ENCODE data around the gene MRPS24.

The MRPS24 gene

DNA sequence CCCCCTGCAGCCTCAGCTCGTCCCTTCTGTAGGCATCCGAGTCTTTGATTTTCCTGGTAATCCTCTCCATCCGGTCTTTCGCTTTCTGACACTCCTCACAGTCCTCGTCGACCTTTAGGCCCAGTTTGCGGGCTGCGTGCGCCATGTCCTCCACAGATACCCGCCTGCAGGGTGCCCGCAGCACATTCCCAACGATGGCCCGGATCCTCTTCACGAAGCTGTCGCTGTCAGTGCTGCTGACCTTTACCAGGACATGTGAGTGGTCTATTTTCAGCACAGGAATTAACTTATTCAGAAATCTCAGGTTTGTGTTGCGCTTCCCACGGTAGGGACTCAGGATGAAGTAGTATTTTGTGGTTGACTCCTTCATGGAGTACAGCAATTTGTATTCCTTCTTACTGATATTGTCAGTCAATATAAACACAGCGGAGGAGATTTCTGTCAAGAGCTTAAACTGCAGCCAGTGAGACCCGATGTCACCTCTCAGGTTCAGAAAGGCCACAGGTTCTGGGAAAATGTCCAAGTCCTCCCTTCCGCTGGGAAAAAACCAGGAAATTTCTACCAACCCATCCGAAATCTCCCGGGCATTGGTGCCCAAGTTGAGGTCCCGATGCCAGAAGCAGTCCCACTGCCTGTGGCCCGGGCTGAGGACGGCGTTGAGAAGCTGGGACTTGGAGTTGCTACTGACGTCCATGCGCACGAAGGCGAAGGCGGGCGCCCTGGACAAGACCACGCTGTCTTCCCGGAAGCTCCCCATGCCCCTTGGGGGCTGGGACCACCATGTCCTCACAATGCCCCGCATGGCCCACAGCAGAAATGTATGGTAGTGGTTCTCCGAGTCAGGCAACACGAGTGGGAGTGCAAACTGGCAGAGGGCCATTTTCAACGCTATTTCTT, 8.9 kb upstream of the MRPS24 start:
- no peak for DNase-seq (ENCODE audit: low read depth)

DNA sequence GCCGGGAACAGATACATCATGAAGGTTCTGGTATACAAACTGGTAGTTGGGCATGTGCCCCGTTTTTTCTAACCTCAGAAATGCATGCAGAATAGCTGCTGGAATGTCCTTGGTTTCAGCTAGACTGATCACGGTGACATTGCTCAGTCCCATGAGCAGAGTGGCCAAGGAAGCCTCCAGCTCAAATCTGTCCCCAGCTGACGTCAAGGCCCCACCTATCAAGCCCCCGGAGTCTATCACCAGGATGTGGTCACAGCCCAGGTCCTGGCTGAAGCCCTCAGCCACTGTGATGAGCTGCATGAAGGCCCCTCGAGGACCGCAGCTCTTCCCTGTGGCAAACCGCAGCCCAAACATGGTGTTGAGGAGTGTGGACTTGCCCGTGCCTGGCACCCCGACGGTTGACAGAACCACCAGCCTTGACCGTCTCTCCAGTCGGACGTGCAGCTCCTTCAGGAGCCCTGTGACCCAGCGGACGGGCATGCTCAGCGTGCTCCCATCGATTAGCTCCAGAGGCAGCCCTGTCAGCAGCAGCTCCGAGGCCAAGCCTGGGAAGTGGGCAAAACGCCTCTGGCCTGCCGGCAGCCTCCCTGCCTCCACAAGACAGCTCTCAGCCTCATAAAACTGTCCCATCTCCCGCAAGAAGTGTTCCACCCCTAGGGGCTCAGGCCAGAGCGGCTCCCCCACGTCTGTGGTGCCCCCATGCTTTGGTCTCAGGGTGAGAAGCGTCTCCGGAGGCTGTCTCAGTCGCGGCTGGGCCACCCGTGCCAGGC, 7.8 kb upstream of the MRPS24 start:
- no peak for DNase-seq (ENCODE audit: low read depth)

DNA sequence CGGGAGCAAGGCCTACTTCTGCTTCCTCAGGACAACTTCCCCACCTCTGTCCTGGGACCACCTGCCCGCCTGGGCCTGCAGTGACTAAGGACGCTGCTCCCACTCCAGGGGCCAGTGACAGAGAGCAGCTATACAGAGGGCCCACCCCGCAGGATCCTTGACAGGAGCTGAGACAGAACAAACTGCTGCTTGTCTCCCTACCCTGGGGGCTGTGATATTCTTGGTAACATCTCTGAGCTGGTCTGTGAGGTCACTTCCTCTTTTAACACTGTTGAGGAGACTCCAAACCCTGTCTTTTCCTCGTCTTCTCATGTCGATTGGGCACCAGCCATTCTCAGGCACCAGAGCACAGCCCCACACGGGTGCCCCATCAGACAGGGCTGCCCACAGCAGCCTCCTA, 6.9 kb upstream of the MRPS24 start:
- no peak for DNase-seq (ENCODE audit: low read depth)

DNA sequence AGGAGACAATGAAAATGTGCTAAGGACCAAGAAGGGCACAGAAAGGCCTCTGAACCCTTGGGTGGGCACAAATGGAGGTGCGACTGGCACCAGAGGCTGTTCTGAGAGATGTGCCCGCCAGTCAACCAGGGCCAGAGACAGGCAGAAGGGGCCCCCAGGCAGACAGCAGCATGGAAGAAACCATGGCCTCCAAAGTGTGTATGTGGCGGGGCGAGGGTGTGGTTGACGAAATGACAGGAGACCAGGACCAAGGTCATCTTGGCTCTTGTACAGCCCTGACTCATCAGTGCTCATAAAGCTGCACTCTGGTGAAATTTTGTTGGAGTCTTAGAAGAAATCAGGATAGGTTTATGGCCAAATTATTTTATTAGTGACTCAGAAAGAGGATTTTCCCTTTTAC, 4.0 kb upstream of the MRPS24 start:
- DNase-seq (ENCODE audit: low read depth), result no peak

DNA sequence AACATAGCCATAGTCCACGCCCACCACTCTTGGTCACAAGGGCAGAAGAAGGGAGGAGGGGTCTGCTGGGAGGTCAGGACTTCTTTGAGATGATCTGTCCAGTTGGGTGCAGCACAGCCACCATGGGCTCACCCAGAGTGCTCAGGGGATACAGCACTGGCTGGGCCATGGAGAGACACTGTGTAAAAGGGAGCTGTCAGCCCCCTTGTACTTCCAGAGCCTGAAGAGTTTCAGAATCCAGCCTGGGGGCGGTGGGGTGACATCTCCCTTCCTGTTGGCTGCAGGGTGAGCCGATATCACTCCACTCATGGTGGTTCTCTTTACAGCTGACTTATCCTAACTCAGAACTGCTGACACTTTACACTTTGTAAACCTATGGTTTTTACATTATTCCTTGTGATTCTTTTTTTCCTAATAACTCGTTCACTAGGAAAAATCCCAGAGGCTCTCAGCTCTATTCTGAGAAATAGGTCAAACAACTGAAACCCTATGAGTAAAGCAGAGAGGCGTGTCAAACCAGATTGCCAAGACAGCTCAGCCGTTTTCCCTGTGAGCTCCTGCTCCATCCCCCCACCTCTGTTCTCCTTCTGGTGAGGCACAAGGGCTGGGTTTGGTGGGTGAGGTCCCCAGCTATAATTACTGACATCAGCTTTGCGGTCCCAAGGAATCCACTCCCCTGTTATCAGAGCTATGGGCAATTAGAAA, 3.2 kb upstream of the MRPS24 start:
- no peak for DNase-seq (ENCODE audit: low read depth)

DNA sequence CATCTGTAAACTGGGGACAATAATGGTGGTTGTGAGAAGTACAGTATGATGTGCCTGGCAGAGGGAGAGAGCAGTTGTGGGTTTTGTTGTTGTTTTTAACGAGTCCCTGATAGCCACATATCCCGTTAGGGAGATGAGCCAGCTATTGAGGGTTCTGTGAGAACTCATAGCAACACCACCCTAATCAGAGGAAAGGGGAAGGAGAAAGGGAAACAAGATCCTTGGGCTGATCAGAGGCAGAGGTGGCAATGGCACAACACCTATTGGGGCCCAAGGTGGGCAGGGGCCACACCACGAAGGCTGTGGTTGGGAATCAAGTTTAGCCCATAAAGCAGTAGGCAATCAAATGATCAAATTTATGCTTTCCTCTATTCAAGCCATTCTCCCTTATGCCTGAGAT, 1.7 kb upstream of the MRPS24 start:
- DNase-seq (ENCODE audit: low read depth), result no peak

DNA sequence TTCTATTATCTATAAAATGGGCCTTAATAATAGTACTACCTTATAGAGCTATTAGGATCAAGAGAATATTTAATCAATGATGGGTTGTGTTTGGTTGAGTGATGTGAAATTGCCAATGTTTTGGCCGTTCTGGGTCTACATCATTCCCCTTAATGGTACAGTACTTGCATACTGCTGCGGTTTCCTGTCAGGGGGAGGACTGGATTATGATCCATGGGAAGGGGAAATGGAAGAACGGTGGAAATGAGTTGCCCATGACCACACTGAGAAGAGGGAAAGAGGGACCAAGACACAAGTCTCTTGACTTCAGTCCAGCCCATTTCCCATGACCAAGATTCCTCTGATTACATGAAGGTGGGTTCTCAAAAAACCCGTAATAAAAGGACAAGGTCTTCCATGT, 999 bp upstream of the MRPS24 start:
- no peak for DNase-seq (ENCODE audit: low read depth)

DNA sequence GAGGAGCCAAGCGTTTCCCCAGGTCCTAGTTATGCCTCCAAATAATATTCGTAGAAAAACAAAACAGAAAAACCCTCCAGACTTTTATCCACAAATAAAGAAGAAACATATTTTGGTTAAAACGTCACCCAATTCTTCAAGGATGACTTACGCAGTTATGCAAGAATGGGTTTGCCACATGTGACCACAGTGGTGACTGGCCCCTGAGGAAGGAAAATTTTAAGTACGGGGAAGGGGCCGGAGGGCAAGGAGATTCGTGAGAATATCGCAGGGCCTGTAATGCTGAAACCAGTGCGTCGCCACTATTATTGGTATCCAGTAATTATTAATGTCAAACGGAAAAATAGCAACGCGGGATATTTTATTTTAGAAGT, 537 bp upstream of the MRPS24 start:
- DNase-seq (ENCODE audit: low read depth), result no peak

DNA sequence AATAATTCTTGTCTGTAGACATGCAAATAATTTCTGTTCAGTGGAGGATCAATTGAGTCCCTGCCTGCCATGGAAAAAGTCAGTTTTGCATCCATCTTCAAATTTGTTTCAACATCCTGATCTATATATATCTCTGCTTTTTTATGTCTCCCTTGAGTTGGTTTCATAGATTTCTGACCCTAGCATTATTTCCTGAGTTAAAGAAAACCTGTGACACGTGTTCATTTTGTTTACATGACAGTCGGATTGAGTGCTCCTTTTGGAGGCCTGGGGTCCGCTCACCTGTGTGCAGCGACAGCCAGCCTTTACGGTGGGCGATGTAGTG, 674 bp downstream of the MRPS24 start:
- DNase-seq (ENCODE audit: low read depth), result no peak

DNA sequence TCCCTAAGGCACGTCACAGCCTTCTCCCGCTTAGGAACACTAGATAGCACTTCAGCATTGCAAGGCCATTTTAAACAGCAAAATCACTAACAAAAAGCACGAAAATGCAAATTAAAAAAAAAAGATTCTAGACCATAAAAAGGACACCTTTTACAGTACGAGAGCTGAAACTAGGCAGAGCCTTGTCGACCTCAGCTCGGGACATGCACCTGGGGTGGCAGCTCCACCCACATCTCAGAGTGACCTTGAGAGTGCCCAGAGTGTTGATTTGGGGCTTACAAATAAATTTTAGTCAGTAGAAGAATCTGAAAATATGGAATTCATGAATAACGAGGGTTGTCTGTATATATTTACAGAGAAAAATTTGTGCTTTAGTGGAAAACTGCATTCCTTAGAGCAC, 1.1 kb downstream of the MRPS24 start:
- no peak for DNase-seq (ENCODE audit: low read depth)

DNA sequence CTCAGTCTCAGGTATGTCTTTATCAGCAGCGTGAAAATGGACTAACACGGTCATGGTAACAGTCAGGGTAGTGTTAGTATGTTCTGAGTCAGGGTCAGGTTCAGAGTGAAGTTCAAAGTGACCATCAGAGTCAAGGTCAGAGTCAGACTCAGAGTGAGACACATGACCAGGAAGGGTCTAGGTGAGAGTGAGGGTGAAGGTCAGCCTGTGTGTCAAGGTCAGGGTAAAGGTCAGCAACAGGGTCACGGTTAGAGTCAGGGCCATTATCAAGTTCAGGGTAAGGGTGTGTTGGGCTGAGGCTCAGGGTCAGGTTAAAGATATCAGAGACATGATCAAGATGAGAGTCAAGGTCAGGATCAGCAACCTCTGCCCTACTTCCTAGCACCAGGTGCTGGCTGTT, 4.0 kb downstream of the MRPS24 start:
- no peak for DNase-seq (ENCODE audit: low read depth)

DNA sequence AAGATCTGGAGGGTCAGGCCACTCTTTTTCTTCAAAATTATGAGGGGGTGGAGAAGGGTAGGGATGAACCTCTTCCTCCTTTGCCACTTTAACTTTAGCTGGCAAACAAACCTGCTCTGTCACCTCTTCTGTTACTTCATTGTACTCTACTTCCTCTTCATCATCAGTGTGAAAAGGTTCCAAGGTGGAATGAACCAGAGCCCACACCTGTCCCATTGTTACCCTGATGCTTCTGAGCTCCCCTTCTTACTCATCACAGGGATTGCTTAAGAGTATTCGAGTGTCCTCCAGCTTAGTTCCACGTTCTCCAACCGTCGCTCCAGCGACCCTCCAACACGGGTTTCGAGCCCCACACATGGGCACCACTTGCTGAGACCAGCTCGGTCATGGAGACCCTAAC, 5.2 kb downstream of the MRPS24 start:
- DNase-seq (ENCODE audit: low read depth), result no peak

DNA sequence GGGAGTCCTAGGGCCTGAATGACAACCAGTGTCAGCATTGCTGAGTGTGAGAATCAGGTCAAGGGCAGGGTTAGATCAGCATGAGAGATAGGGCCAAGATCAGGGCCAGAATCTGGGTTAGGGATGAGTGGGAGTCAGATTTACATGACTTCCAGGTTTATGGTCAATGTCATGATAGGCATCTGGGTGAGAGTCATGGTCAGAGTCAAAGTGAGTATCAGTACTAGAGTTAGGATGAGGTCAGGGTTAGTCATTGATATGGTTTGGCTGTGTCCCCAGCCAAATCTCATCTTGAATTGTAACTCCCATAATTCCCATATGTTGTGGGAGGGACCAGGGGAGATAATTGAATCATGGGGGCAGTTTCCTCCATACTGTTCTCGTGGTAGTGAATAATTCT, 12.3 kb downstream of the MRPS24 start:
- no peak for DNase-seq (ENCODE audit: low read depth)

DNA sequence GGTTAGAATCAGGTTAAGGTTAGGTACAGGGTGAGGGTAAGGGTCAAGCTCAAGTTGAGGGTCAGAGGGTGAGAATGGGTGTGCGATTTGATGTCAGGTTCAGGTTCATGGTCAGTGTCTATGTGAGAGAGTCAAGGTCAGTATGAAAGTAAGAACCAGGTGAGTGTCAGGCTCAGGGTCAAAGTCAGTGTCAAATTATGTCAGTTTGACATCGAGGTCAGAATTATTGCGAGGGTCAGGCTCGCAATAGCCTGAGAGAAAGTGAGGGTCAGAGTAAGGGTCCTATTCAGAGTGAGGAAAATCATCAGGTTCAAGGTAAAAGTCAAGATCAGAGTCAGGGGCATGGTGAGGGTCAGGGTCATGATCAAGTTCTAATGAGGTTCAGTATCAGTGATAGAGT, 13.0 kb downstream of the MRPS24 start:
- DNase-seq (ENCODE audit: low read depth), result no peak

DNA sequence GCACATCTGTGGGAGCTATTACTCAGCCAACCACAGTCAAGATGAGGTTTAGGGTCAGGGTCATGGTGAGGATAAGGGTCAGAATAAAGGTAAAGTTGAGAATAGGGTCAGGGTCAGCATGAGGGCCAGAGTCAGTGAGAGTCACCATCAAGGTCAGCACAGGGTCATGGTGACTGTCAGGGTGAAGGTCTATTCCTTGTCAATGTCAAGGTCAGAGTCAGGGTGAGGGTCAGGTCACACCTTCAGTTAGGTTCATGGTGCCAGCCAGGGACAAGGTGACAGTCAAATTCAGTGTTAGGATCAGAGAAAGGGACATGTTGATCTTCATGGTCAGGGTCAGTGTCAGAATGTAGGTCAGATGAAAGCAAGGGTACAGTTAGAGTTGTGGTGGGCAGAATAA, 14.1 kb downstream of the MRPS24 start:
- no peak for DNase-seq (ENCODE audit: low read depth)

DNA sequence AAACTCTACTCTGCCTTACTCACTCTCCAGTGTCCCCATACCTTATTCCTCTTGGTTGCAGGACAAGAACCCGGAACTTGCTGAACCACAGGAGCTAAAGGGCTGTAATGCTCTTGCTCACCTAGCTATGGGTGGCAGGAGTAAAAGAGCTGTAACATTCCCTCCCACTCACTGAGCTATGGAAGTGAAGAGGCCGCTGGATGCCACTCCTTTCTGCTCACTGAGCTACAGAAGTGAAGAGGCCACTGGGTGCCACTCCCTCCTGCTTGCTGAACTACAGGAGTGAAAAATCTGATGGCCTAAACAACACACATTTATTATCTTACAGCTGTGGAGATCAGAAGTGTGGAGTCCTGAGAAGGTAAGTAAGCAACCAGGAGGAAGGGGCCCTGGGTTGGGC, 17.5 kb downstream of the MRPS24 start:
- no peak for DNase-seq (ENCODE audit: low read depth)

DNA sequence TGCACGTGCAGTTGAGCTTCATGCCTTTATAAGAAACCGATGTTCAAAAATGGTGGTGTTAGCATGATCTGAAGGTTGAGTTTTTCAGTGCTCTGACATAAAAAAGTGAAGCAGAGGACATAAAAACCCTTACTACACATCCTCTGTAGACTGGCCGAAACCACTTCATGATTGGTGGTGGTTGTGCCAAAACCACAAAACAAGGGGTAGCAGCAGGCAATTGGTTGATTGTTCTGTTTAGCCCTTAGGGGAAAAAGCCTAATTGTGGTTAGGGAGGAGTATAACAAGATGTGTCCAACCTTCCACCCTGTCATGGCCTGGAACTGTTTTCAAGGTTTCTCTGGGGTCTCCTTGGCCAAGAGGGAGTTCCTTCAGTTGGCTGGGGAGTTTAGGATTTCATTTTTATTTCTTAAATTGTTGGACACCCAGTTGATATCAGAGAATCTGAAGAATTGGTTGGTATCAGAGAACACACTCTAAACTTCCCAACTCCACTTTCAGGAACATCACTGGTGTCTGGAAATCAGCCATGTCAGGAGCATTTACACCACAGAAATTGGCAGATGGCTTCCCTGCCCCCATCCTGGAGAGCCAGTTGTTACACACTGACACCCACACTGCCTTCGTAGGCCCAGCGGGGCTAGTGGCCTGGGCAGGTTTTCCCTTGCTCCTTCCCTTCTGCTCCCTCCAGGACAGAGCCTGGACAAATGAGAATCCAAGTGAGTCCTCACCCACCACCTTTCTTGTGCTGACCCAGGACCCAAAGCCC, 18.8 kb downstream of the MRPS24 start:
- no peak for DNase-seq (ENCODE audit: low read depth)

DNA sequence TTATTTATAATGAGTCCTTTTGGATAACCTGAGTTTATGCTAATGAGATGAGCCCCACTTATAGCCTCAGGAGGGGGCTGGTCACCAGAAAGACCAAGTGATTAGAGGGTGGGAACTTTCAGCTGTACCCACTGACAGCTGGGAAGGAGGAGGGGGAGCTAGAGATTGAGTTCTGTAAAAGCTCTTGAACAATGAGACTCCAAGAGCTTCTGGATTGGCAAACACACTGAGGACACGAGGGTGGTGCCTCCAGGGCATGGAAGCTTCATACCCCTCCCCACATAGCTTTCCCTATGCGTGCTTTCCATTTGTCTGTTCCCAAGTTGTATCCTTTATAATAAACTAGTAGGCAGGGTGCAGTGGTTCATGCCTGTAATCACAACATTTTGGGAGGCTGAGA, 20.3 kb downstream of the MRPS24 start:
- DNase-seq (ENCODE audit: low read depth), result no peak

DNA sequence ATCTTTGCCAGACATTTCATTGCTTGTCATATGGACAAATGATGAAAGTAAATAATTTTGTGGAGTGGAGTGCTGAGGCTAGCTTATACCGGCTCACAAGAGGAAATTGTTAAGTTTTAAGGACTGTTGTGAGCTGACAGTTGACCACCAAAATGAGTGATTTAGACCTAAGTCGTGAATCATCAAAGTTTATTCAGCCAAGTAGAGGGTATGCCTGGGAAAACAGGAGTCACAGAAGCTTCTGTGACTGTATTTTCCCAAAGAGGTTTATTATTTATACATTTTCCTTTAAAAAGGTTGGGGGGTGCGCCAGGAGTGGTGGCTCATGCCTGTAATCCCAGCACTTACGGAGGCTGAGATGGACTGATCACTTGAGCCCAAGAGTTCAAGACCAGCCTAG, 21.8 kb downstream of the MRPS24 start:
- DNase-seq (ENCODE audit: low read depth), result no peak

DNA sequence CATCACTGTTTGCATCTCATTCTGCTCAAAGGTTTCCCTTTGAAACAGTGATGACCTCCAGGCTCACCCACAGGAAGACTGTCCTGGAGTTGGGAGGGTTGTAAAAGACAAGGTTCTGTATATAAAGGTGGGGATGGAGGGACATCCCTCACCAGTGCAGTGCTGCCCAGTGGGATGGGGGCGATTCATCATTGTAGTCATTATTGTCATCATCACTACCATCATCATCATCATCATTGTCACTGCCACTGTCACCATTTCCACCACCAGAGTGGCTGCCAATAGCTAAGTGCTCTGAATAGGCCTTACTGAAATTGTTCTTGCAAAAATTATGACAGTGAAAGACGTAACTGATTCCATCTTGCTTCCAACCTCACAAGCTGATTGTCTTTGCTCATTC, 24.7 kb downstream of the MRPS24 start:
- no peak for DNase-seq (ENCODE audit: low read depth)

DNA sequence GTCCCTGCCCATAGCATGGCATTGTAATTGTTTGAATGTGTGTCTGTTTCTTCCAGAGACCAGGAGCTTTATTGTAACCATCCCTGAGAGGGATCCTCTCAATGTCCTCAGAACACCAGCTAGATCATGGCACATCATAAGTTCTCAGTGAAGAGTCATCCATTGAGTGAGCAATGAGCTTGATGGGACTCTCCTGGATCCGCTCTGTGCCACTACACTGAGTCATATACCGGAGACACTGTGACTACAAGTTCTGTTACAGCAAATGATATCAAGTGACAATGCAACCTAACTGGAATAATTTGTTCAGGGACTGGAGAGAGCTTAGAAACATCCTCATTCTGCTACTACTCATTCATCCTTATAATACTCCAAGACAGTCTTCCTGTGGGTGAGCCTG, 25.1 kb downstream of the MRPS24 start:
- no peak for DNase-seq (ENCODE audit: low read depth)

DNA sequence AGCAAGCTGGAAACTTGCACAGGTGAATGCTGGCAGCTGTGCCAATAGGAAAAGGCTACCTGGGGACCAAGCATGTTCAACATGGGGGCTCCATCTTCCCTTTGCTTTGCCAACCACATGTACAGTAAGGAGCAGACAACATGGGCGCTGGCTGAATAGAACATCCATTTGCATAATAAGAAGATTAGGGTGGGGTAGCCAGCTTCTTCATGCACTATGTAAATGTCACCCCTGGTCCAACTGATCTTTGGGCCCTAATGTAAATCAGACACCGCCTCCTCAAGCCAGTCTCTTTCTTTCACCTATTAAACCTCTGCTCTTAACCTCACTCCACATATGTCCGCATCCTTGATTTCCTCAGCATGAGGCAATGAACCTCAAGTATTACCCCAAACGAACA, 26.0 kb downstream of the MRPS24 start:
- DNase-seq (ENCODE audit: low read depth), result no peak

Data from stimulated activated CD4-positive, alpha-beta T cell treated with anti-CD3 and anti-CD28 coated beads, Interleukin-2, amount 100 ng/mL, for 4 hours (primary cell).